GM21619 (cell line): ENCODE results near the gene DHRS13.

ENCODE experiments used
- ATAC-seq: cut with Tn5 transposase; IDR thresholded peaks from one replicate; pipeline ENCODE4 v1.9.1; 2021; ENCODE audit not compliant: unreplicated experiment

DHRS13 gene

GRCh38 chr17:28902819-28903545 lies at the start of gene DHRS13:
TSS of gene DHRS13 (minus strand) at chr17:28903079. CDS start at chr17:28902944, 135 bp downstream.
- peak; percentile 81 for ATAC-seq

GRCh38 chr17:28951991-28952975 lies 49.4 kb upstream of the DHRS13 start:
- peak; percentile 59 for ATAC-seq

GRCh38 chr17:28951428-28951990 lies 48.6 kb upstream of the DHRS13 start, which contains the start of gene PHF12:
TSS of gene PHF12 (minus strand) at chr17:28951518. CDS start at chr17:28950960, 558 bp downstream.
- ATAC-seq = peak; percentile 46

GRCh38 chr17:28950752-28951427 lies 48.0 kb upstream of the DHRS13 start:
- no peak for ATAC-seq

GRCh38 chr17:28950017-28950751 lies 47.3 kb upstream of the DHRS13 start:
- ATAC-seq = no peak

- no peak for ATAC-seq
Measured at GRCh38 chr17:28949185-28950016, 46.5 kb upstream of the DHRS13 start.

- ATAC-seq = no peak
Measured at GRCh38 chr17:28948873-28949184, 46.0 kb upstream of the DHRS13 start.

GRCh38 chr17:28948342-28948741 lies 45.5 kb upstream of the DHRS13 start:
- ATAC-seq = no peak

- ATAC-seq = no peak
Measured at GRCh38 chr17:28947639-28948038, 44.8 kb upstream of the DHRS13 start.

GRCh38 chr17:28946239-28946638 lies 43.4 kb upstream of the DHRS13 start:
- ATAC-seq = no peak

- no peak for ATAC-seq
Measured at GRCh38 chr17:28944862-28945741, 42.2 kb upstream of the DHRS13 start.

GRCh38 chr17:28944343-28944742 lies 41.5 kb upstream of the DHRS13 start:
- no peak for ATAC-seq

- no peak for ATAC-seq
Measured at GRCh38 chr17:28942925-28943324, 40.0 kb upstream of the DHRS13 start.

GRCh38 chr17:28941251-28941650 lies 38.4 kb upstream of the DHRS13 start:
- no peak for ATAC-seq

- no peak for ATAC-seq
Measured at GRCh38 chr17:28940675-28941074, 37.8 kb upstream of the DHRS13 start.

GRCh38 chr17:28940142-28940541 lies 37.3 kb upstream of the DHRS13 start:
- ATAC-seq = no peak

GRCh38 chr17:28938552-28938951 lies 35.7 kb upstream of the DHRS13 start:
- no peak for ATAC-seq

GRCh38 chr17:28937044-28937729 lies 34.3 kb upstream of the DHRS13 start:
- ATAC-seq = no peak
